H1 (cell line): Measurements from ENCODE around the gene DOK7. TPM values are rescaled to one million over a fixed set of nuclear protein-coding genes. Genes with fewer than 3 reads are reported as not detected.

ENCODE experiments used
- CTCF ChIA-PET: fragments of 300-600 bp; sonication (Branson Sonifier 250); formaldehyde crosslinking; loops from one replicate; lab custom pipeline; 2021; ENCODE audit not compliant: partially characterized antibody; lab: Charles Lee
- POLR2A ChIA-PET: fragments of 300-600 bp; sonication (Branson Sonifier 250); formaldehyde crosslinking; loops from one replicate; lab custom pipeline; 2021; ENCODE audit warnings: inconsistent platforms; ENCODE audit not compliant: partially characterized antibody; lab: Charles Lee
- DNase-seq, 2 experiments: peaks; one replicate each; pipeline versions ENCODE4 v3.0.0 to v3.0.0-alpha.2; 2010 to 2022; ENCODE audit warnings: low spot score in 2 of 2, low read depth in 1 of 2, mixed read lengths in 1 of 2
- FAIRE-seq: peaks from 2 replicates; lab custom pipeline; 2011; peaks lifted over from hg19 to GRCh38; lab: Jason Lieb, UNC
- H2AFZ ChIP-seq: 2 replicates; pipeline ENCODE4 v1.8.1; 2012; ENCODE audit warnings: low read length, inconsistent platforms
- H2AK5ac ChIP-seq: 2 replicates; pipeline ENCODE4 v1.6.1; 2013; ENCODE audit warnings: low read depth, low read length
- H2BK120ac ChIP-seq: replicated peaks from 2 replicates; pipeline ENCODE3; 2013; ENCODE audit warnings: low read depth, low read length, inconsistent platforms
- H2BK12ac ChIP-seq: 2 replicates; pipeline ENCODE4 v1.6.1; 2013; ENCODE audit warnings: low read depth, low read length
- H2BK15ac ChIP-seq: 2 replicates; pipeline ENCODE4 v1.6.1; 2013; ENCODE audit warnings: low read length
- H2BK20ac ChIP-seq: 2 replicates; pipeline ENCODE4 v1.6.1; 2013; ENCODE audit warnings: low read length
- H2BK5ac ChIP-seq: 2 replicates; pipeline ENCODE4 v1.6.1; 2013; ENCODE audit warnings: low read depth, low read length
- H3K14ac ChIP-seq: 2 replicates; pipeline ENCODE4 v1.6.1; 2013; ENCODE audit warnings: inconsistent platforms; ENCODE audit not compliant: insufficient read length
- H3K18ac ChIP-seq: 2 replicates; pipeline ENCODE4 v1.6.1; 2013; ENCODE audit warnings: low read length; ENCODE audit errors: extremely low read depth
- H3K23ac ChIP-seq: 2 replicates; pipeline ENCODE4 v1.6.1; 2013; ENCODE audit warnings: inconsistent platforms; ENCODE audit not compliant: insufficient read length
- H3K23me2 ChIP-seq: 2 replicates; pipeline ENCODE4 v1.6.1; 2013; ENCODE audit warnings: low read depth, low read length
- H3K27ac ChIP-seq: 2 replicates; pipeline ENCODE4 v1.6.1; 2011; ENCODE audit warnings: low read depth, low read length, inconsistent platforms
- H3K27me3 ChIP-seq, 4 experiments: replicated peaks in 1 of 4; 1 replicate in 1 of 4; 2 replicates in 3 of 4; pipeline versions ENCODE4 v1.6.1 to v1.8.1; 2011 to 2013; ENCODE audit warnings: low read length in 3 of 4, mild to moderate bottlenecking in 3 of 4, inconsistent platforms in 2 of 4, mixed read lengths in 2 of 4, moderate library complexity in 1 of 4; ENCODE audit not compliant: control insufficient read depth in 3 of 4, insufficient read depth in 3 of 4; ENCODE audit errors: extremely low read depth in 1 of 4
- H3K36me3 ChIP-seq, 4 experiments: 2 replicates each; pipeline versions ENCODE4 v1.6.1 to v1.8.1; 2011 to 2013; ENCODE audit warnings: mild to moderate bottlenecking in 4 of 4, low read length in 3 of 4, moderate library complexity in 2 of 4, control low read depth in 1 of 4, inconsistent platforms in 1 of 4; ENCODE audit not compliant: insufficient read depth in 4 of 4, control insufficient read depth in 2 of 4
- H3K4ac ChIP-seq: replicated peaks from 2 replicates; pipeline ENCODE3; 2013; ENCODE audit warnings: low read length, low read depth, mixed read lengths, inconsistent platforms; ENCODE audit not compliant: insufficient read length
- H3K4me1 ChIP-seq, 4 experiments: replicated peaks in 1 of 4; 1 replicate in 1 of 4; 2 replicates in 3 of 4; pipeline versions ENCODE4 v1.6.1 to v1.8.1; 2011 to 2013; ENCODE audit warnings: low read length in 3 of 4, inconsistent platforms in 2 of 4, mixed read lengths in 1 of 4; ENCODE audit not compliant: insufficient read depth in 4 of 4, control insufficient read depth in 3 of 4
- H3K4me2 ChIP-seq, 2 experiments: 2 replicates each; pipeline versions ENCODE4 v1.6.1 to v1.8.1; 2011 to 2013; ENCODE audit warnings: low read depth in 2 of 2, low read length in 2 of 2, control low read depth in 1 of 2, inconsistent platforms in 1 of 2, mild to moderate bottlenecking in 1 of 2; ENCODE audit not compliant: insufficient read depth in 1 of 2
- H3K4me3 ChIP-seq, 4 experiments: fragments of 200-600, 300-600 bp in 1 of 4; sonication (generic), shearing (Covaris generic), sonication (Bioruptor Twin) in 1 of 4; 2 replicates each; pipeline versions ENCODE4 v1.5.1 to v1.8.1; 2011 to 2016; ENCODE audit warnings: low read length in 4 of 4, low read depth in 3 of 4, control low read depth in 2 of 4, inconsistent platforms in 2 of 4, mild to moderate bottlenecking in 2 of 4, mixed read lengths in 1 of 4, moderate library complexity in 1 of 4; ENCODE audit not compliant: insufficient read depth in 2 of 4; ENCODE audit errors: extremely low read depth in 1 of 4
- H3K56ac ChIP-seq: replicated peaks from 2 replicates; pipeline ENCODE3; 2013; ENCODE audit warnings: low read depth, mild to moderate bottlenecking, mixed read lengths, low read length, inconsistent platforms; ENCODE audit not compliant: insufficient read length
- H3K79me1 ChIP-seq: 2 replicates; pipeline ENCODE4 v1.6.1; 2013; ENCODE audit warnings: low read depth, low read length, control low read depth
- H3K79me2 ChIP-seq, 2 experiments: 2 replicates each; pipeline versions ENCODE4 v1.6.1 to v1.8.1; 2012 to 2013; ENCODE audit warnings: low read length in 2 of 2, mild to moderate bottlenecking in 2 of 2, inconsistent platforms in 1 of 2; ENCODE audit not compliant: insufficient read depth in 2 of 2, control insufficient read depth in 1 of 2
- H3K9ac ChIP-seq, 4 experiments: replicated peaks in 1 of 4; 1 replicate in 1 of 4; 2 replicates in 3 of 4; pipeline versions ENCODE4 v1.6.1 to v1.8.1; 2011 to 2013; ENCODE audit warnings: low read depth in 3 of 4, low read length in 3 of 4, control low read depth in 2 of 4, mild to moderate bottlenecking in 2 of 4, moderate library complexity in 2 of 4, inconsistent platforms in 1 of 4; ENCODE audit errors: extremely low read depth in 1 of 4
- H3K9me3 ChIP-seq, 2 experiments: 2 replicates each; pipeline versions ENCODE4 v1.6.1 to v1.8.1; 2012 to 2013; ENCODE audit warnings: mild to moderate bottlenecking in 2 of 2, moderate library complexity in 2 of 2, control low read depth in 1 of 2, inconsistent platforms in 1 of 2, low read depth in 1 of 2, low read length in 1 of 2, mixed read lengths in 1 of 2; ENCODE audit not compliant: insufficient read depth in 2 of 2
- H4K20me1 ChIP-seq, 2 experiments: replicated peaks in 1 of 2; 2 replicates each; pipeline versions ENCODE3 to v1.8.1; 2011 to 2013; ENCODE audit warnings: inconsistent platforms in 2 of 2, low read length in 2 of 2, mild to moderate bottlenecking in 1 of 2; ENCODE audit not compliant: insufficient read depth in 2 of 2, control insufficient read depth in 1 of 2
- H4K5ac ChIP-seq: 2 replicates; pipeline ENCODE4 v1.6.1; 2013; ENCODE audit warnings: low read length, low read depth, mixed read lengths, inconsistent platforms; ENCODE audit not compliant: insufficient read length
- H4K8ac ChIP-seq: 2 replicates; pipeline ENCODE4 v1.8.0; 2013; ENCODE audit warnings: mild to moderate bottlenecking, moderate library complexity, low read length, inconsistent platforms; ENCODE audit not compliant: insufficient read depth; ENCODE audit errors: extremely low read depth
- H4K91ac ChIP-seq: replicated peaks from 2 replicates; pipeline ENCODE3; 2013; ENCODE audit warnings: low read length, mixed read lengths, inconsistent platforms; ENCODE audit not compliant: insufficient read length
- CREB1 ChIP-seq: IDR thresholded peaks from 2 replicates; pipeline ENCODE4 v1.6.1; 2012; ENCODE audit warnings: inconsistent platforms
- HDAC2 ChIP-seq, 2 experiments: fragments of 300-600 bp in 1 of 2; sonication (generic) in 1 of 2; IDR thresholded peaks; 2 replicates each; pipeline ENCODE4 v1.6.1; 2011 to 2012; ENCODE audit warnings: low read depth in 2 of 2, low read length in 2 of 2, mild to moderate bottlenecking in 2 of 2, moderate library complexity in 2 of 2, borderline replicate concordance in 1 of 2, inconsistent platforms in 1 of 2
- JUND ChIP-seq: IDR thresholded peaks from 2 replicates; pipeline ENCODE4 v1.6.1; 2011; ENCODE audit warnings: mild to moderate bottlenecking, improper control_type of control experiment, low read length
- KDM4A ChIP-seq: IDR thresholded peaks from one replicate; pipeline ENCODE4 v1.7.1; 2012; ENCODE audit warnings: low read depth, mild to moderate bottlenecking, moderate library complexity, low read length, inconsistent platforms; ENCODE audit not compliant: severe bottlenecking
- KDM5A ChIP-seq: fragments of 200-600 bp; IDR thresholded peaks from 2 replicates; pipeline ENCODE4 v1.7.1; 2012; ENCODE audit warnings: mild to moderate bottlenecking, low read length, inconsistent platforms, mixed read lengths
- SIN3A ChIP-seq, 2 experiments: IDR thresholded peaks in 1 of 2; conservative IDR thresholded peaks in 1 of 2; 2 replicates each; pipeline ENCODE4 v1.6.1; 2011 to 2012; ENCODE audit warnings: low read length in 2 of 2, improper control_type of control experiment in 1 of 2, low read depth in 1 of 2, mild to moderate bottlenecking in 1 of 2
- SIRT6 ChIP-seq: IDR thresholded peaks from one replicate; pipeline ENCODE4 v1.7.1; 2012; ENCODE audit warnings: low read length, inconsistent platforms
- SRF ChIP-seq: IDR thresholded peaks from 2 replicates; pipeline ENCODE4 v1.6.1; 2011; ENCODE audit warnings: mild to moderate bottlenecking, low read depth, low read length, moderate library complexity
- SUZ12 ChIP-seq: fragments of 200-600 bp; sonication (generic); IDR thresholded peaks from 2 replicates; pipeline ENCODE4 v1.6.1; 2012; ENCODE audit warnings: mild to moderate bottlenecking, inconsistent platforms, low read length, moderate library complexity, mixed read lengths
- TAF7 ChIP-seq: optimal IDR thresholded peaks from 2 replicates; pipeline ENCODE3; 2011; ENCODE audit warnings: low read depth, mild to moderate bottlenecking, inconsistent platforms, low read length, moderate library complexity, borderline replicate concordance
- USF2 ChIP-seq: IDR thresholded peaks from 2 replicates; pipeline ENCODE4 v1.6.1; 2011; ENCODE audit warnings: low read length, improper control_type of control experiment
- ZNF274 ChIP-seq: IDR thresholded peaks from 2 replicates; pipeline ENCODE4 v1.7.0; 2012; ENCODE audit warnings: low read length, borderline replicate concordance; ENCODE audit errors: extremely low read depth
- WGBS, 2 experiments: shearing (Covaris generic) in 1 of 2; methylation state at CpG; one replicate each; pipeline versions ENCODE4 v1.1.6 to v1.1.7; 2013 to 2015; ENCODE audit warnings: low lambda C conversion rate in 2 of 2, mixed read lengths in 2 of 2, inconsistent platforms in 1 of 2, low coverage in 1 of 2, missing lambda C conversion rate in 1 of 2; ENCODE audit not compliant: insufficient replicate concordance in 2 of 2, insufficient coverage in 1 of 2, insufficient read length in 1 of 2; ENCODE audit errors: extremely low coverage in 1 of 2, missing lambda C conversion rate in 1 of 2; 5-methylcytosine and 5-hydroxymethylcytosine counted together
- polyA plus RNA-seq, 7 experiments: library from polyadenylated mRNA; depleted of rRNA in 3 of 7; stranded (reverse) in 5 of 7; unstranded in 2 of 7; fragments of >200 nt in 5 of 7; fragments of 200-250 nt in 2 of 7; gene quantifications; 1 replicate in 5 of 7; 2 replicates in 1 of 7; 4 replicates in 1 of 7; pipeline versions ENCODE4 v1.2.1 to v1.2.3, GENCODE V29; 2011 to 2013; ENCODE audit warnings: missing spikeins in 2 of 7, mixed read lengths in 2 of 7
- total RNA-seq: library from RNA; stranded (reverse); fragmentation: NEBNext Ultra II Directional; extraction: Animal tissue kit (Norgen Biotek cat#: 25700); gene quantifications from 2 replicates; pipeline ENCODE4 v1.2.1, GENCODE V29; 2021

DOK7 gene
- total and polyA plus RNA-seq, 2 of the 8 experiments (the other 6 are each of a cell fraction or from before 2014, with no cell fraction given): 0.32 TPM; not detected in 1

GRCh38 chr4:3462321-3462789, 751 bp upstream of the DOK7 start:
- peak overlapping the region; percentile 8 to 59; a peak in 1 of 4 replicates for H3K4me2 ChIP-seq
- peaks cover 5 to 66% (median 40%) of the 10 kb centered on the region in 4 experiments for H3K27me3 ChIP-seq
- H3K23me2 ChIP-seq: no peaks in the 10 kb centered on the region; the same call in 1 of the 2 replicates
- H2BK12ac ChIP-seq: no peak overlapping the region
- H2BK120ac ChIP-seq: no peak overlapping the region
- ChIA-PET POLR2A (interaction anchor here (0.7 kb wide), 1 partner anchor 10 kb away, joined by 3 read pairs; no protein-coding TSS in a partner anchor), CTCF (interaction anchor here (1.0 to 3.0 kb wide), 4 partner anchors 10 to 144 kb away, joined by 3 to 10 read pairs (median 5); no protein-coding TSS in a partner anchor)
- no peaks in the 10 kb centered on the region for H3K79me1 ChIP-seq
- peaks cover 0 to 6% (median 0%) of the 10 kb centered on the region in 4 experiments; a peak in 1 of 7 replicates for H3K4me1 ChIP-seq
- H3K56ac ChIP-seq: no peak overlapping the region
- no peaks in the 10 kb centered on the region for H3K79me2 ChIP-seq
- peaks cover 2 to 4% of the 10 kb centered on the region in 2 experiments for H4K20me1 ChIP-seq
- no peak overlapping the region for H3K4ac ChIP-seq
- no peak overlapping the region for H2BK20ac ChIP-seq
- no peak overlapping the region for H3K27ac ChIP-seq
- no peak overlapping the region for H2BK5ac ChIP-seq
- no peaks in the 10 kb centered on the region for H3K9me3 ChIP-seq
- no peak overlapping the region for H4K5ac ChIP-seq
- FAIRE-seq (no peak), DNase-seq (no peak)
- no peak overlapping the region for H3K9ac ChIP-seq
- no peak overlapping the region for H3K14ac ChIP-seq
- 0 out of 8 replicates have a peak overlapping the region, but pooled peaks of 1 of the 4 experiments have one; percentile 52 for H3K4me3 ChIP-seq
- no peak overlapping the region for H4K8ac ChIP-seq
- no peak overlapping the region for H3K23ac ChIP-seq
- no peak overlapping the region for H2BK15ac ChIP-seq
- H3K18ac ChIP-seq: no peak overlapping the region
- H2AFZ ChIP-seq: no peak overlapping the region
- H3K36me3 ChIP-seq: no peaks in the 10 kb centered on the region
- no peak overlapping the region for H4K91ac ChIP-seq
- 90% methylated on average over 10 of the region's 10 CpGs; no CpG with 5 or more reads in 1 of the 2 experiments for WGBS, 2 experiments
- H2AK5ac ChIP-seq: no peak overlapping the region
- TF ChIP-seq ZNF274: no peak
- no peak for TF ChIP-seq SRF
- TF ChIP-seq SUZ12: no peak
- no peak for TF ChIP-seq KDM4A
- TF ChIP-seq USF2: no peak
- no peak for TF ChIP-seq SIN3A (conservative IDR thresholded peaks at IDR 0.05 in 1 of 2, IDR thresholded peaks at IDR 0.05 in 1 of 2; ENCODE audit: low read depth in 1 of 2, low read length in 2 of 2)
- TF ChIP-seq SIRT6: no peak
- TF ChIP-seq TAF7: no peak
- no peak for TF ChIP-seq JUND
- no peak for TF ChIP-seq HDAC2 (IDR thresholded peaks at IDR 0.05; ENCODE audit: borderline replicate concordance in 1 of 2, low read depth in 2 of 2, low read length in 2 of 2)
- TF ChIP-seq CREB1: no peak
- no peak for TF ChIP-seq KDM5A
